ENCODE results near the gene NHLRC1.
"Not testable (repeated sequence)": the region's sequence is repeated elsewhere in the genome, so short reads cannot be mapped to it uniquely, and the experiment has no call there.

The NHLRC1 gene

DNA sequence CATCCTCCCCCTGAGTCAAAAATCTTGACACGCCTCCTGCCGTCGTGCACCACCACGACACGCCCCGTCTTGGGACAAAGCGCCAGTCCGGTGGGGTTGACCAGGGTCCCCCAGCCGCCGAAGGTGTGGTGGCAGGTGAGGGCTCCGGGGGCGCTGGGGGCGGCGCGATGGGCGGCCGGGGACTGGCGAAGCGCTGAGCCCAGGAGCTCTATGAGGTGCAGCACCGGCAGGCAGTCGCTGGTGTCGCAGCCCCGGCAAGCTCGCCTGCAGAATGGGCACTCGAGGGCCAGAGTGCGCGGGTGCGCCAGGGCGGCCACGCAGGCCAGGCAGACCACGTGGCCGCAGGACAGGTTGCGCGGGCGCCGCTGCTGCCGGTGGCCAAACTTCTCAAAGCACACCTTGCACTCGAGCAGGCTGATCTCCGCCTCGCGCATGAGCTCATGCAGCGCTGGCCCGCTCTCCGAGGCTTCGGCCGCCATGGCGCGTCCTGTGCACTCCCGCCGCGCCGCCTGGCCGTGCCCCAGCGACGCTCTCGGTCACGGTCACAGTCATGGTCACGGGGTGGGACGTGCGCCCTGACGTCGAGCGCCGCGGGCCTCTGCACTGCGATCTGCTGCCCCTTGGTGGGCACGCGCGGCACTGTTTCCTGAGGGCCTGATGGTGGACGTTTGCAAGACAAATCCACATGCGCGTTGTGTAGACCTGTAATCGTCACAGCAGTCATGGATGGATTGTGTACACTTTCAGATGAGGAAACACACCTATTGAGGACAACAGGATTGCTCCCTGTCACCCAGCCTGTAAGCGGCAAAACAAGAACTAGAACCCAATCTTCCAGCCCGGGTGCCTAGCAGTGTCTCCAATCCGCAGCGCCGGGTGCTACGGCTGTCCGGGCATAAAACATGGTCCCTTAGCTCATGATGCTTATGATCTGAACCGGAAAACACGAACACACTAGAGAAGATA is at the start of gene NHLRC1:
Gene NHLRC1, minus strand, starts transcription at position 550 of the 966 bp plus-strand sequence. Its CDS starts 71 bp downstream, at position 479.
- DNase-seq: peak; percentile 56

DNA sequence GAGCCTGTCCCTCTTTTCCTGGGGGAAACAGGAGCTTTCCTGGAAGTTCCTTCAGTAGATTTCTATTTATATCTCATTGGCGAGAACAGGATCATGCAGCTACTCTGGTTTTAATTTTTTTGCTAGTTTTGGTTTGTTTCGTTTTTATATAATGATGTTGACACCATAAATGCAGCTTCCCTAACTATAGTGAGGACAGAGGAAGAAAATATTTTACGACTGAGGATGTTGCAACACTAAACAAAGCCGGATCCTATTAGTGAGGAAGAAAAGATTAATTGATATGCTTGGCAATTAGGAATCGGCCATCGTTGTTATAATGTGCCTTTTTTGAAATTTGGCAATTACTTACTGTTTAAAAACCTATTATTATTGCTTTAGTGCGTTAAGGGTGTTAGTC is 49.4 kb upstream of the NHLRC1 start:
- no peak for DNase-seq

DNA sequence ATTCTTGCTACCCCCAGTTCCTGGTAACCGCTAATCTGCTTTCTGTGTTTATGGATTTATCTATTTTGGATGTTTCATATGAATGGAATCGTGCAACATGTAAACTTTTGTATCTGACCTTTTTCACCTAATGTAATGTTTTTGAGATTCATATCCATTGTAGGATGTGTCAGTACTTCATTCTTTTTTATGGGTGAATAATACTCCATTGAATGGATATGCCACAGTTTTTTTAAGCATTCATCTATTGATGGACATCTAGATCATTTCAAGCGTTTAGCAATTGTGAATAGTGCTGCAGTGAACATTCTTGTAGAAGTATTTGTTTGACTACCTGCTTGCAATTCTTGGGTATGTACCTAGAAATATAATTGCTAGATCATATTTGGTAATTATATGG is 45.8 kb upstream of the NHLRC1 start:
- DNase-seq: no peak

DNA sequence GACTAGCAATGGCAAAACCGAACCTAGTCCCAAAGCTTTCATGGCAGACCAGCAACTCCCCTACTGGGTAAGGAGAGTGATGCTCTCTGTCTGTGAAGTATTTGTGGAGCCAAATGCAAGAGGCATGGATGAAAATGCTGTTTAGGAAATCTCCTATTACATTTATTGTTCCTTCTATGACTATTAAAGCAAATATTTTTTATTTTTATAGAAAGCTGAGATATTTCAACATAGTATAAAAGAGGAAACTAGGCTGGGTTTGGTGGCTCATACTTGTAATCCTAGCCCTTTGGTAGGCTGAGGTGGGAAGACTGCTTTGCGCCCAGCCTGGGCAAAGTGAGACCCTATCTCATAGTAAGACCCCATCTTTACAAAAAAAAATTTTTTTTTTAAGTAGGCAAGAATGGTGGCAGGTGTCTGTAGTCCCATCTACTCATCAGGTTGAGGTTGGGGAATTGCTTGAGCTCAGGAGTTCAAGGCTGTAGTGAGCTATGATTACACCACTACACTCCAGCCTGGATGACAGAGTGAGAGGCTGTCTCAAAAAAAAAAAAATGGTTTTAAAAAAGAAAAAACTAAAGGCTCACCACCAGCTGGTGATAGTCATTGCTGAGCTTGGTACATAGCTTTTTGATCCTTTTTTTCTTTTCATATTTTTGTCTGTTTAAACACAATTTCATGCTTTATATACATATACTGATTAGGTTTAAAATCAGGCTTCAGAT is 44.0 kb upstream of the NHLRC1 start:
- no peak for DNase-seq

DNA sequence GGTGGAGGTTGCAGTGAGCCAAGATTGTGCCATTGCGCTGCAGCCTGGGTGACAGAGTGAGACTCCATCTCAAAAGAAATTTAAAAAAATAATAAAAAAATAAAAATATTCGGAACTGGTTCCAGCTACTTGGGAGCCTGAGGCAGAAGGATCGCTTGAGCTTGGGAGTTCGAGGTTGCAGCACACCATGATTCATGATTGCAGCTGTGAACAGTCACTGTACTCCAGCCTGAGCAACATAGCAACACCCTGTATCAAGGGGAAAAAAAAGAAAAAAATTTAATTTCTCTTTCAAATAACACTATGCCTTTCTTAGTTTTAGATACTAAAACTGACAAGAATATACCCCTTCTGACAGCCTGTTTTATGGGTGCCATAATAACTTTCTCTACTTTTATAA is 43.3 kb upstream of the NHLRC1 start:
- DNase-seq: no peak

DNA sequence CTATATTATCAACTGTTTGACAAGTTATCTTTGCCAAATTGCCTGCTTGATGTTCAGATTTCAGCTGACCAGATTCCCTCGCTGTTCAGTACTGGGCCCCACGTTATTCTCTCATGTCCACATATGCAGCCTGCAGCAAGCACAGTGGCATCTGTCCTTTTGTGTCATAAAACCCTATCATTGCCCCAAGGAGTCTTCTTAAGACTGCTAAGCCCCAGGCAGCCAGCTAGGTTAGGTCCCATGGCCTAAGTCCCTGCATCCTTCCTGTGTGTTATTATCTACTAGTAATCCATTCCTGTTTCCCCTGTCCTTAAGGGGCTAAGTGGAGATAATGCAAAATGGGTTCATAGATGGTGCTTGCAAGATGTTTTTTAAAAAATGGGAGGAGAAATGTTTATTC is 39.9 kb upstream of the NHLRC1 start:
- DNase-seq: no peak

DNA sequence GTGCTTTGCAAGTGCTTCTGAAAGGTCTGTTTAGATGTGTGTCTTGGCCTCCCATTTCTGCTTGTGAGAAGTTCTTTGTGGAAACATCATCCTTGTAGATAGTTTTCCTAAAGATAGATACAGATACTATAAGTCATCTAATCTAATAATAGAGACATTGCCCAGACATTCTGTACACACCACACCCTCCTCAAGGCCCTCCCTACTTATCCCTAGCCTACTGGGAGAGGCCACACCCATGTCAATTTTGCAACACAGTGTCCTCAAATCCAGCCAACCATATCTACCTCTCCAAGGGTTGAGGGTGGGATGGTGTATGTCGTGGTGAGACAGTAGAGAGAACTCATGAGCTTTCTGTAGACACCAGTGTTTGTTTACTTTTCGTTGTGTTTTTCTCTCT is 39.0 kb upstream of the NHLRC1 start:
- no peak for DNase-seq

DNA sequence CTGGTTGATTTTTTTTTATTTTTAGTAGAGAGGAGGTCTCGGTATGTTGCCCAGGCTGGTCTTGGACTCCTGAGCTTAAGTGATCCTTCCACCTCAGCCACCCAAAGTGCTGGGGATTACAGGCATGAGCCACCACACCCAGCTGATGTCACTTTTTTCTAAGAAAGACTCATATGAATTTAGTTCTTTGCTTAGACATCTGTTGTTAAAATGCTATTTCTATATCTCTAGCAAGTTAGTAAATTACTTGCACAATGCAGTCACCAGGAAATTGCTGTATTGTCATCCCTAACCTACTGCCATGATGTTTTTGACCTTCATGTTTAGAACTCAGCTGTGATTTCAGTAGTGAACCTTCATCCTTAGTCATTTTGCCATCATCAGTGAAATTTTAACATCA is 38.4 kb upstream of the NHLRC1 start:
- no peak for DNase-seq

DNA sequence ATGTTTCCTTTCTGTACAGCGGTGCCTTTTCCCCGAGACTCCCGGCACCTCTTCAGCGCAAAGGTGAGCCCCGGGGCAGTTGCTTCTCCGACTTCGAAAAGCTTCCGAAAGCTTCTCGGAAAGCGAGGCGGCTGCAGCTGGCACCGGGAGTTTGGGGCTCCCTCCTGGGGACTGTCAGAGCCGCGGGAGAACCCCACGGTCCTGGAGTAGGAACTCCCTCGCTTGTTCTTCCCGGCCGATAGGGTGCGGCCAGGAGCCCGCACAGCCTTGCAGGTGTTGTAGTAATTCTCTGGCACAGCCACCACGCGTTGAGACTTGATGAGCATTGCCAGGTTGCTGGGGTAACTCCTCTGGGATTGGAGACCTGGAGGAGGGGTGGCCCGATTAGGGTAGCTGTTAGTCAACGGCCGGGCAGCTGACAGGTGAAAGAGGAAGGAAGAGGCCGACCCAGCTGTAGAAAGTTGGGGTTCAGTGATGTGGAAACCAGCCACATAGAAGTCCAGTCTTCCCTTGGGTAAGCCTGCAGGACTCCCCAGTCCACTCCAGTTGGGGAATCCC is 33.5 kb upstream of the NHLRC1 start:
- no peak for DNase-seq

DNA sequence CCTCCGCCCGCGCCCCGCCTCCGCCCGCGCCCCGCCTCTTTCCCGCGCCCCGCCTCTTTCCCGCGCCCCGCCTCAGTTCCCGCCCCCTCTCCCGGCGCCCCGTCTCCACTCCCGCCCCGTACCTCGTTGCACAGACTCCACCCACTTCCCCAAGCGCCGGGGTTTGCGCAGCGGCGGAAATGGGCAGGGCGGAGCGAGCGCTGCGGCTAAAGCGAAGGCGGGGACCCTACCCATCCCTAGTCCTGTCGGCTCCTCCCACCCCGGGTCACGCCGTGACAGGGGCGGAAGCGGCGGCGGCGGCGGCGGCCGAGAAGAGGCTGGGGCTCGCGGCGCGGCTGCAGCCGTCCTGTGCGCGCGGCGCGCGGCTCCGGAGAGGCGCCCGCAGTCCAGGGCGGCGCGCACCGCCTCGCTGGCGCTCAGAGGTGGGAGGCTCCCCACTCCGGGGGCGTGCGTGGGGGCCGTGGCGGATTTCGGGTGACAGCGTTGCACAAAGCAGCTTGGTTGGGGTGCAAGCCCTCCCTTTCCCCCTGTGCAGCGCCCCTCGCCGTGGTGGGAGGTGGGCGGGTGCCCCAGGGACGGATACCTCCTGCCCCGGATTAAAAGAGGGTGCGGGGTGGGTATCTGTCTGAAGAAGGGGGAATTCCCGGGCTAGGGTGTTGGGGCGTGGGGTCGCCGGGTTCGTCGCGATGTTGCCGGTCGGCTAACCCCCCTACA is 32.8 kb upstream of the NHLRC1 start, which contains the start of gene KDM1B:
Gene KDM1B, plus strand, starts transcription at position 273 of the 714 bp plus-strand sequence. CDS start 4,474 bp downstream, outside the sequence.
- peak; percentile 99 for DNase-seq

DNA sequence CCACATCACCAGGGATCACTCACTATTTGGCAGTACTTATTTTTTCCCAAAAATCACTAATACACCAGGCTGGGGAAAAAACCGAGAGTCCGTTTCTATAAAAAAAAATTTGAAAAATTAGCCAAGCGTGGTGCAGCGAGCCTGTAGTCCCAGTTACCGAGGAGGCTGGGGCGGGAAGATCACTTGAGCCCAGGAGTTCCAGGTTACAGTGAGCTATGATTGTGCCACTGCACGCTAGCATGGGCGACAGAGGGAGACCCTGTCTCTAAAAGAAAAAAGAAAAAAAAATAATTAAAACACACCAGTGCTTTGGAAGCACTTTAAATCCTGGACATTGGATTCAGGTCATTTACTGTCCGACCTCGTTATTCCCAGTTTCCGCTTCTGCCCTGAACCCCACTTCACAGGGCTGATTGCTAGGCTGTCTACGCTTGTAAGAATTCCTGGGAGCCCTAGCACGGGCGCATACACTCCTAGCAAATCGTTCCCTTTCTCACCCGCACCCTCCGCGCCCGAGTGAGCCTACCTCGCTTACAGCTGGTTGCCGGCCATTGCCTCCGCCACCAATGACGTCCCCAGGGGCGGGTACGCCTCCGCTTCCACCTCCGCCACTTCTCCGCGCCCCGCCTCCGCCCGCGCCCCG is 32.2 kb upstream of the NHLRC1 start, which contains the start of gene TPMT:
Gene TPMT, minus strand, starts transcription at position 571 of the 643 bp plus-strand sequence. CDS start 5,950 bp downstream, outside the sequence.
- DNase-seq: no peak

DNA sequence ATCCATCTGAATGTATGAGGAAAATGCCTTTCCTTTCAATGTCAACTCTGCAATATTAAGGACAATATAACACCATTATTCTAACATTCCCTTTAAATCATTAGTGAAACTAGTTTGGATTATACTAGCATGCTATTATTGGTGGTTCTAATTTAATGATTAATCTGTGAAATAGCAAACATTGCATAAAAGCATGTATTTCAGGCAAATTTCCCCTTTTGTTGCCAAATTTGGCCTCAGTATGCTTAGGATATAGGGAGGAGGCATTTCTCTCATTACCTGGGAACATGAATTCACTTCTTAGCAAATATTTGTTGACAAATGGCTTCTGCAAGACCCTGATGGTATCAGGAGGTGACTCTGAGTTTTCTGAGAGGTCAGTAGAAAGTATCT is 30.8 kb upstream of the NHLRC1 start:
- DNase-seq: no peak

DNA sequence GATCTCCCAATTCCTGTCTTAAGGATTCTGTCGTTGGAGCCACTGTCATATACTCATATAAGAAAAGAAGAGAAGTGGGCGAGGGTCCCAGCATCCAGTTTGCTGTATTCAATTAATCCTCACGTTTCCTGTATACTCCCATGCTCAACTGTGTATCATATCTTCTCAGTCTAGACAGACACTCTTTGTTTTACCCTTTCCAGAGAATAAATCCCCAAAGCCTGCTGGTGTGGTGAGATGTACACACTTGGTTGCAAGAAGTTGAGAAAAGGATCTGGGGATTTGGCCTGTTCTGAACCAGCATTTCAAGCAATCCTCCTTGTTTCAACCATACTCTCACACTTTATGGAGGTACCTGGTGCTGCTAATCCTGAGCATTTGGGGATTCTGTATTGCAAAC is 29.3 kb upstream of the NHLRC1 start:
- no peak for DNase-seq

DNA sequence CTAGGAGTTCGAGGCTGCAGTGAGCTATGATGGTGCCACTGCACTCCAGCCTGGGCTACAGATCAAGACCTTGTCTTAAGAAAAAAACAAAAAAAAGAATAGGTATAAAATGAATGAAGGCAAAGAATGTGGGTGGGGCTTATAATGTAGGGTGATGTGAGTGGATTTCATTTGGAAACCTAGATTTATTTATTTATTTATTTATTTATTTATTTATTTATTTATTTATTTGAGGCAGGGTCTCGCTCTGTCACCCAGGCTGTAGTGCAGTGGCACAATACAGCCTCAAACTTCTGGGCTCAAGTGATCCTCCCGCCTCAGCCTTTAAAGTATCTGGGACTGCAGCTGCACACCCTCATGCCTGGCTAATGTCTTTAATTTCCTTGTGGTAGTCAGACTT is 28.9 kb upstream of the NHLRC1 start:
- not testable (repeated sequence) for DNase-seq

DNA sequence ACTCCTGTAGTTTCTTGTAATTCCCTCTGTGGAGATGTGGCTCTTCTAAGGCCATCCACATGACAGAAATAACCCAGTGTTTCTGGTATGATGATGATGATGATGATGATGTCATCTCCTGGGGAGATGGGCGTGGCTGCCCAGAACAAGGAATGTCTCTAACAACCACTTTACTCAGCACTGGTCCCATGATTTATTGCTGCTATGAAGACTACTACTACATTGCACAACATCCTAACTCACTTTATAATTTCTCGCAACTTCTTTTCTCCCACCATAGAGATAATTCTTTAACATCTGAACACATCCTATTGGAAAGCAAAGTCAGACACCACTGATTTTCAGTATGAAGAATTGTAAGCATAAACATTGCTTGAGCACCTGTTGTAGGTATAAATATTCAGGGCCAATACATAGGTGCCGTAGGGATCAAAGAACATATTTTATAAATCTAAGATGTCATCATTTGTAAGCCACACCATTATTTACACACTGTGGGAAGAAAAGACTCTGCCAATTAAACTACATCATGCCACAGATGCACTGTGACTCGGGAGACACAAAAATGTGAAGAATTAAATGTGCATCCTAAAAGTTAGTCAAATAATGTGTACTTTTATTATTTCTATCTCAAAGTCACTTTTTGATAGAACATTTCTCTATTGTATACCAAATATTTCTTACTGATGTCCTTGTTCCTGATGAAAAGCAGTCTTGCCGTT is 26.0 kb upstream of the NHLRC1 start:
- no peak for DNase-seq

DNA sequence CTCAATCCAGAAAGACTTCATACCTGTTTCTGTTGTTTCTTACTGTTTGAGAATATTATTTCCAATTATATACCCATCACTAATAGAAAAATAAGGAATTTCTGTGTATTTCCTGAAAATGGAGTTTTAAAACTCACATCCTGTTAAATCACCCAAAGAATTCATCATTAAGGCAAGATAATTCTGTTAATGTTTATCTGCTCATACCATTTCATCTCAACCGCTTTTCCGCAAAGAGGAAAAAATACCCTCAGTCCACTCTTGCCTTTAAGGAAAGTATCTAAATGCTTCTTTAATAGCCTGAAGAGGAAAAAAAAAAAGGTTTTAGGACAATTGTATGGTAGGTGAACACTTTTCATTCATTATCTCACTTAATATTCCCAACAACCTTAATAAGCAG is 25.1 kb upstream of the NHLRC1 start:
- DNase-seq: no peak

DNA sequence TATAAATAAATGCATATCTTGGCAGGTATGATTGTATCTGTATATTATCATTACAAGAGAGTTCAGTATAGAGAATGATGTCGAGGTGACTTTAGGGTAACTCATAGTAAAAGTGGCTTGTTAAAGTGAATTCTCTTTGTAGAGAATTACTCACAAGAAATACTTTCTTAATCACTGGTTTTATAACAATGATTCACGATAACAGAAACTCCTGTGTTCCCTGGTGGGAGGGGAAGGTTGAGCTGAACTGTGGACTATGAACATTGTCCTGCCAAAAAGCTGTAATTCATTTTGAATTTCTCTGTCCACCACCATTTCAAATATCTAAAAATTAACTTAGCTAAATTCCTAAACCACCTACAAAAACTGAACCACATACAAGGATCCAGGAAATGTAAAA is 24.7 kb upstream of the NHLRC1 start:
- no peak for DNase-seq

DNA sequence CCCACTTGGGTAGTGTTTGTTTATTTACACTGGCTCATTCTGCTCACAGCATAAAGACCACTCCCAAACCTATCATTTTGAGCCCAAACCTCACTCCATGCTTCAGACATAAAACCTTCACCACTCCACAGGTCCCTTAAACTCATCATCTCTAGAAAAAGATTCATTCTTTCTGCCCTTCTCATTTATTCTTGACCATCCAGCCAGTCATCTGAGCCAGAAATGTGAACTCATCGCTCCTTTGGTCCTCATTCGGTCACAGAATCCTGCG is 20.0 kb upstream of the NHLRC1 start:
- DNase-seq: no peak

DNA sequence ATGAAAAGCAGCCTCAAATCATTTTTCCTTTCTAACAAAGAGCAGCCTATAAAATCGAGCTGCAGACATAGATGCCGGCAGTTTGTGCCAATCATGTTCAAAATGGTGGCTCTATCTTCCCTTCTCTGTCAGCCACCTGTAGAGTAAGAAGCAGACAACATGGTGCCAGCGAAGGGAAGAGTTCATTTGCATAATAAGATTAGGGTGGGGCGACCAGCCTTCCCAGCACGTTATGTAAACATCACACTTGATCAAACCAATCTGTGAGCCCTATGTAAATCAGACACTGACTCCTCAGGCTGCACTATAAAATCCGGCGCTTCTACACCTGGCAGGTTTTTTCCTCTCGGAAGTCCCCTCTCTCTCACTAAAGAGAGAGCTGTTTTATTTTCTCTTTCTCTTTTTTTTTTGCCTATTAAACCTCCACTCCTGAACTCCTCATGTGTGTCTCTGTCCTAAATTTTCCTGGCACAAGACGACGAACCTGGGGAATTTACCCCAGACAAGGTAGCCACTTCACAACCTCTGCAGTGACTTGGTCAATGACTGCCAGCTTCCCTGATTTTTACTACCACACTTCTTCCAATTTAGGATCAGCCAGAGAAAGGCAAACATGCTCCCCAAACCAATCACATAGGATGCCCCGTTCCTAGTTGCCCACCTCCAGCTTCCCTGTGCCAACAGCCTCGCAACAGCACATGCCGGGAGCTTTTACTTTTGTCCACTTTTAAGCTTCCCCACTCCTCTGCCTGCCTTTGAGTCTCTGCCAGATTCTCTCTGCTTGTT is 19.5 kb upstream of the NHLRC1 start:
- no peak for DNase-seq

DNA sequence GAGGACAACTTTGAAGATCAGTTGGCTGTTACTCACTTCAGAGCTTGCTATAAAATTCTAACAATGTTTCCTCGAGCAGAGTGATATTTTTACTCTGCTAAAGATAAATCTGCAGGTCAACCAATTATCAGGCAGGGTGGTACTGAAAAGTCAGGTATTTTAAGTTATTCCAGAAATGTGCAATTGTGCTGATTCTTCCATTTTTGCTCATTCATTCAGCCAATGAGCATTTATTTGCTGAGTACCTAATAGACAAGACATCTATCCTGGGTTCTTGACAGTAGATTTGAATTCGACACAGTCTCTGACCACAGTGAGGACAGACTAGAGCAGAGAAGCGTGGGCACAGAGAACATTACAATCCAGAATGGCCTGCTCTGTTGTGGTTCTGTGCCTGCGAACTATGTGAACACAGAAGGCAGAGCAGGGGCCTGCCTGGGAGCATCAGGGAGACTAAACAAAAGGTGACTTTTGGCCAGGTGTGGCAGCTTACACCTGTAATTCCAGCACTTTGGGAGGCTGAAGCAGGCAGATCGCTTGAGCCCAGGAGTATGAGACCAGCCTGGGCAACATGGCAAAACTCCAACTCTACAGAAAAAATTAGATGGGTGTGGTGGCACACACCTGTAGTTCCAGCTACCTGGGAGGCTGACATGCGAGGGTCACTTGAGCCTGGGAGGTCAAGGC is 17.6 kb upstream of the NHLRC1 start:
- no peak for DNase-seq

Data from activated CD4-positive, alpha-beta T cell treated with anti-CD3 and anti-CD28 coated beads for 1 hour (primary cell).